Measurements from ENCODE around the gene OR56B4. TPM values are rescaled to one million over a fixed set of nuclear protein-coding genes. Genes with fewer than 3 reads are reported as not detected.
"Not testable (repeated sequence)": the region's sequence is repeated elsewhere in the genome, so short reads cannot be mapped to it uniquely, and the experiment has no call there.

Gene OR56B4, protein sequence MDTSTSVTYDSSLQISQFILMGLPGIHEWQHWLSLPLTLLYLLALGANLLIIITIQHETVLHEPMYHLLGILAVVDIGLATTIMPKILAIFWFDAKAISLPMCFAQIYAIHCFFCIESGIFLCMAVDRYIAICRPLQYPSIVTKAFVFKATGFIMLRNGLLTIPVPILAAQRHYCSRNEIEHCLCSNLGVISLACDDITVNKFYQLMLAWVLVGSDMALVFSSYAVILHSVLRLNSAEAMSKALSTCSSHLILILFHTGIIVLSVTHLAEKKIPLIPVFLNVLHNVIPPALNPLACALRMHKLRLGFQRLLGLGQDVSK
- total RNA-seq (not detected), polyA plus RNA-seq (not detected)
- long read RNA-seq, donor 1 = 0 reads
- long read RNA-seq, donor 2 = 0 reads
- long read RNA-seq, donor 3 = 0 reads

DNA sequence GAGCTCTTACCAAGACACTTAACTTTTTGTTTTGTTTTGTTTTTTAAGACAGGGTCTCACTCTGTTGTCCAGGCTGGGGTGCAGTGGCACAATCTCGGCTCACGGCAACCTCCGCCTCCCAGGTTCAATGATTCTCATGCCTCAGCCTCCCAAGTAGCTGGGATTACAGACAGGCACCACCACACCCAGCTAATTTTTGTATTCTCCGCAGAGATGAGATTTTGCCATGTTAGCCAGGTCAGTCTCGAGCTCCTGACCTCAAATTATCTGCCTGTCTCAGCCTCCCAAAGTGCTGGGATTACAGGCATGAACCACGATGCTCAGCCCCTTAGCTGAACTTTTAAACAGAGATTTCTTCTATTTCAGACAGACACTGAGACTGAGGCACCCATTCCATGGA, at the start of gene OR56B4:
TSS of gene OR56B4 (plus strand) at position 301 of the 400 bp plus-strand sequence. CDS start at position 396, 95 bp downstream.
- H3K4me3 ChIP-seq; intact Hi-C loops (cut with DNase I); H3K36me3 ChIP-seq; H3K27me3 ChIP-seq; H3K9me3 ChIP-seq; H3K27ac ChIP-seq; DNase-seq; ATAC-seq: not testable (repeated sequence)
- 86 to 94% (median 87%) methylated on average over 6 of the region's 6 CpGs for WGBS, 4 donors
- peaks cover 0 to 11% (median 0%) of the 10 kb centered on the region in 12 donors for H3K4me1 ChIP-seq

DNA sequence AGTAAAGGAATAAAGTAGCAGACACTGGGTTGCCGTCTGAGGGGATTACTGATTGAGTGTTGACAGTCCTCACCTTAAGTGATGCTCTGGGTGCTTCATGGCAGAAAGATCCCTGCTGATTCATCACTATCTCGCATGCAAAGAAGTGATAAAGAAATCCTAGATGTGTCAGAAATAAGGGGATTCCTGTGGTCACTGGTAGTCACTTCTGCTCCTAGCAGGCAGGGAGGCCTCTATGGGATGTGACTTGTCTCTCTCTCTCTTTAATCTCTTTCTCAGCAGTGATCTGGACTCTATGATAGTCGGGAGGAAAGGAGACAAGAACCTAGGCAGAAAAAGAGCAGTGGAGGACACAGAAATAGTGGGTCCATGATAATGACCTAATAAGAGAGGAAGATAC, 46.0 kb upstream of the OR56B4 start:
- TF ChIP-seq POLR2A (IDR thresholded peaks at IDR 0.05) = no peak
- TF ChIP-seq, protein P1, sequence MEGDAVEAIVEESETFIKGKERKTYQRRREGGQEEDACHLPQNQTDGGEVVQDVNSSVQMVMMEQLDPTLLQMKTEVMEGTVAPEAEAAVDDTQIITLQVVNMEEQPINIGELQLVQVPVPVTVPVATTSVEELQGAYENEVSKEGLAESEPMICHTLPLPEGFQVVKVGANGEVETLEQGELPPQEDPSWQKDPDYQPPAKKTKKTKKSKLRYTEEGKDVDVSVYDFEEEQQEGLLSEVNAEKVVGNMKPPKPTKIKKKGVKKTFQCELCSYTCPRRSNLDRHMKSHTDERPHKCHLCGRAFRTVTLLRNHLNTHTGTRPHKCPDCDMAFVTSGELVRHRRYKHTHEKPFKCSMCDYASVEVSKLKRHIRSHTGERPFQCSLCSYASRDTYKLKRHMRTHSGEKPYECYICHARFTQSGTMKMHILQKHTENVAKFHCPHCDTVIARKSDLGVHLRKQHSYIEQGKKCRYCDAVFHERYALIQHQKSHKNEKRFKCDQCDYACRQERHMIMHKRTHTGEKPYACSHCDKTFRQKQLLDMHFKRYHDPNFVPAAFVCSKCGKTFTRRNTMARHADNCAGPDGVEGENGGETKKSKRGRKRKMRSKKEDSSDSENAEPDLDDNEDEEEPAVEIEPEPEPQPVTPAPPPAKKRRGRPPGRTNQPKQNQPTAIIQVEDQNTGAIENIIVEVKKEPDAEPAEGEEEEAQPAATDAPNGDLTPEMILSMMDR (IDR thresholded peaks at IDR 0.05) = no peak
- no peaks in the 10 kb centered on the region for H3K27me3 ChIP-seq
- WGBS, 4 donors = 43 to 55% (median 47%) methylated on average over 3 of the region's 3 CpGs
- ATAC-seq (no peak), DNase-seq (no peak)
- intact Hi-C loops (cut with DNase I) = no loop called here
- H3K9me3 ChIP-seq = no peaks in the 10 kb centered on the region
- H3K4me1 ChIP-seq = no peaks in the 10 kb centered on the region
- no peak overlapping the region for H3K4me3 ChIP-seq
- no peak overlapping the region for H3K27ac ChIP-seq
- no peaks in the 10 kb centered on the region for H3K36me3 ChIP-seq

DNA sequence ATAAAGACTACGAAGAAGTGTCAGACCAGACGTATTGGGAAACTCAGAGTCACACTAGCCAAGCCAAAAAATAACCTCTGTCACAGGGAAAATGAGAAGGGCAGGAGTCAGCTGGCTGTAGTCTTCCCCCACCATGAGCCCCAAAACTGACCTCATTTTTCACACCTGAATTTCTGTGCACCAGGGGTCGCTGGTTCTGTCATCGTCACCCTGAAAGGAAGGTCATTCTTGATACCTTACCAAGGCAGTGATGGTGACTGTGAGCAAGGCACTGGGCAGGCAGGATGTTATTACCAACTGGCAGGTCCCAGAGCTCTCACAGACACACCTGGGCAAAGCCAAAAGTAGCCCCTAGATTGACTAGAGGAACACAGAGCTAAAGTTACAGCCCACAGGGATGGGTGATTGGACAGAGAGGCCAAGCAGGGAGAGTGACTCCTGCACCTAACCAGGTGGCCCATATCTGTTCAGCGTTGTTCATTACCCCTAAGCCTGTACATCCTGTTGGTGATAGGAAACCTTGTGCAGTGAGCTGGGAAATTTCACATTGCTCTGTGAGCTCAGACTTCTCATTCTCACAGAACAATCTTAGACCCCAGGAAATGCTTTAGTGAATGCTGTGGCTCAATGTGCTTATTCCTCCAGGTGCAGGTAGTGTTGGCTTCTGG, 44.7 kb upstream of the OR56B4 start:
- ATAC-seq = no peak
- TF ChIP-seq, protein P1 (IDR thresholded peaks at IDR 0.05) = no peak
- TF ChIP-seq POLR2A (IDR thresholded peaks at IDR 0.05) = no peak
- no peaks in the 10 kb centered on the region for H3K36me3 ChIP-seq
- H3K4me3 ChIP-seq = no peak overlapping the region
- H3K27ac ChIP-seq = no peak overlapping the region
- 60 to 74% (median 65%) methylated on average over 5 of the region's 5 CpGs for WGBS, 4 donors
- H3K4me1 ChIP-seq = no peaks in the 10 kb centered on the region
- H3K27me3 ChIP-seq = no peaks in the 10 kb centered on the region
- intact Hi-C loops (cut with DNase I) = no loop called here
- no peak for DNase-seq
- H3K9me3 ChIP-seq = no peaks in the 10 kb centered on the region

DNA sequence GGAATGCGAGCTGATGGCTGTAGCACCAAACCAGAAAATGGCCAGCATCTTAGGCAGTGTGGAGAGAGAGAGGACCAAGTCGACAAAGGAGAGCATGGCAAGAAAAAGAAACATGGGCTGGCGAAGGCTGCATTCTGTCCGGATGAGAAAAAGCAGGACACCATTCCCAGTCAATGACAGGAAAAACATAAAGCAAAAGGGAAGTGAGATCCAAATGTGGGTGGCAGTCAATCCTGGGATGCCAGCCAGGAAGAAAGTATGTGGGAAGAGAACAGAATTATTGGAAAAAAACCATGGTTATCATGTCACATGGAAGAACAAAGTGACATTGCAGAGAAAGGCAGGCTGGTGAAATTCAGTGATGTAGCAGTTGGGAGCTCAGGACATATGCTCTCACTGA, 40.0 kb upstream of the OR56B4 start:
- DNase-seq (no peak), ATAC-seq (no peak)
- TF ChIP-seq, protein P1 (IDR thresholded peaks at IDR 0.05) = no peak
- no peak for TF ChIP-seq POLR2A (IDR thresholded peaks at IDR 0.05)
- WGBS, 4 donors = 53 to 66% (median 64%) methylated on average over 4 of the region's 4 CpGs
- Histone ChIP-seq H3K27me3 (no peaks in the 10 kb centered on the region), H3K4me1 (no peaks in the 10 kb centered on the region), H3K36me3 (no peaks in the 10 kb centered on the region), H3K9me3 (no peaks in the 10 kb centered on the region), H3K27ac (no peak overlapping the region), H3K4me3 (no peak overlapping the region)
- intact Hi-C loops (cut with DNase I) = no loop called here

DNA sequence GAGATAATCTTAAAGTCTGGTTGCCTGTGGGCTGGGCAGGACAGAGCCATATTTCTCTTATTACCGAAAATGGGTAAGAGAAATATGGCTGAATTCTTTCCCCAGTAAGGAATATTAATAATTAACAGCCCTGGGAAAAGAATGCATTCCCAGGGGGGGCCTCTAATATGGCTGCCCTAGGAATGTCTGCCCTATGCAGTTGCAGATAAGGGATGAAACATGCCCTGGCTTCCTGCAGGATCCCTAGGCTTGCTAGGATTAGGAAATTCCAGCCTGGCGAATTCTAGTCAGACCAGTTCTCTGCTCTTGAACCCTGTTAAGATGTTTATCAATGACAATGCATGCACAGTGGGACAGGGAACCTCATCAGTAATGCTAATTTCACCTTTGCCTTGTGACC, 31.0 kb upstream of the OR56B4 start:
- ATAC-seq; H3K27me3 ChIP-seq; H3K27ac ChIP-seq; intact Hi-C loops (cut with DNase I); H3K4me3 ChIP-seq; DNase-seq; H3K36me3 ChIP-seq; H3K4me1 ChIP-seq: not testable (repeated sequence)
- H3K9me3 ChIP-seq = peaks cover 0 to 17% (median 2%) of the 10 kb centered on the region in 12 donors
- WGBS, 4 donors = 81 to 93% (median 85%) methylated on average over 2 of the region's 2 CpGs
